ENCODE results near the gene POLR2C.

Gene POLR2C

DNA sequence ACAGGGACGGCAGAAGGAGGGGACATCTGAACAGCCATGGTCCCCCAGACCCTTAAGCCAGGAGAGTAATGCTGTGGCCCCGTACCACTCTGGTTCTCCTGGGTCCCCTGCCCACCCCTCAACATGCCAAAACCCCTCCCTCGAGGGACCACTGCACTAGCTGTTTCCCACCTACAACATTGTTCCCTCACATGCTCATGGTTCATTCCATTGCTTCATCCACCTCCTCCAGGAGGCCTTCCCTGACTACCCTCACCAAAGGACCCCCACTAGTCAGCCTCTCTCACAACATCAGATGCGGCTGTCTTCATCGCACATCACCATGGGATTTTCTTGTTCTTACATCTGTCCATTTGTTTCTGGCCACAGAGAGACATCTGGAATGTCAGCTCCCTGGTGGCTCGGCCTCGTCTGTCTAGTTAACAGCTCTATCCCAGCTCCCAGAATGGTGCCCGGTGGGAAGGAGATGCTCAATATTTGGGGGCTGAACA is 22.1 kb downstream of the POLR2C start:
- DNase-seq (ENCODE audit: low read depth), result no peak
- H3K4me3 ChIP-seq (ENCODE audit: low read length), result peak overlapping the region; percentile 83
- TF ChIP-seq CTCF (conservative IDR thresholded peaks at IDR 0.05; ENCODE audit: low read length), result no peak

- DNase-seq (ENCODE audit: low read depth), result peak; percentile 15
- H3K4me3 ChIP-seq (ENCODE audit: low read length), result peak overlapping the region; percentile 83
- TF ChIP-seq CTCF (conservative IDR thresholded peaks at IDR 0.05; ENCODE audit: low read length), result no peak
These were observed 22.8 kb downstream of the POLR2C start for GRCh38 chr16:57485091-57485915.

- no peak for TF ChIP-seq CTCF (conservative IDR thresholded peaks at IDR 0.05; ENCODE audit: low read length)
- peak; percentile 60 for DNase-seq (ENCODE audit: low read depth)
These were observed 23.7 kb downstream of the POLR2C start, which contains the start of gene DOK4 for GRCh38 chr16:57485916-57486857. DOK4 (minus strand) TSS chr16:57486493; CDS start chr16:57479507, 6,986 bp downstream.

DNA sequence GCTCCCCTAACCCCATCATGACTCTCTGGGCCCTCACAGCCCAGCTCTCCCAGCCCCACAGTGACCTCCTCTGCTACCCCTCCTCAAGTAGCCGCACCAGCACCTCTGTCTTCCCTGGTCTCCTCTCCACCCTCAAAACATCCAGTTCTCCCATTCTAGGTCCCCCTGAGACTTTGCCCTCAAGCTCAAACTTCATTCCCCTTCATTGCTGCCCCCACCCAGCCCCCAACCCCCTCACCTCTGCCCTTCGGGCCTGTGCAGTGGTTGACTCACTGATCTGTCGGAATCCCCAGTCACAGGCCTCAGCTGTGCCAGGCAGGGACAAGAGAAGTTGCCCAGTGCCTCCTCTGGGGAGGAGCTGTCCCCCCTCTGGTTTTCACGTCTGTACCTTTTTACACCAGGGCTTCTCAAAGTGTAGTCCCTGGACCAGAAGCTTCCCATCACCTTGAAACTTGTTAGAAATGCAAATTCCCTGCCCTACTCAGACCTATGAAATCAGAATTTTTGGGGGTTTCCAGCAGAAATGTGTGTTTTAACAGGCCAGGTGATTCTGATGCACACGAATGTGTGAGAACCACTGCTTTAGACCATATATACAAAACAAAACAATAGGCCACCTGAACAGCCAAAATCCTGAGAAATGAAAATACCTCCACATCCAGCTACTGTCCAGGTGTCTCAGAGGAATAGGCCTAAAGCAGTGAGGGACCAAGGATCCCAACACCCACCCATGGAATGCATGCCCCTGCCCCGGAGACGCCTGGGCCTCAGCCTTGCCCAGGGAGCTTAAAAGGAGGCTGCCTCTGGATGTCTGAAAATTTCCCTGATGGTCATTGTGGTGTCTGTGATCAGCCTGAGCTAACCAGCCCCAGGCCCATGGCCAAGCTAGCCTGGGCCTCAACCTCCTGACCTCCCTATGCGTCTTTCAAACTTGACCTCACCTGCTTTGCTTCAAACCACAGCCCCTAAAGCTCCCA is 24.7 kb downstream of the POLR2C start:
- peak overlapping the region; percentile 83 for H3K4me3 ChIP-seq (ENCODE audit: low read length)
- DNase-seq (ENCODE audit: low read depth), result no peak
- TF ChIP-seq CTCF (conservative IDR thresholded peaks at IDR 0.05; ENCODE audit: low read length), result no peak

More at GRCh38 chr16:57485916-57486857, 23.7 kb downstream of the POLR2C start, which contains the start of gene DOK4:
- H3K4me3 ChIP-seq (ENCODE audit: low read length), result peak within 1 kb of the TSS; percentile 83

- TF ChIP-seq CTCF (conservative IDR thresholded peaks at IDR 0.05; ENCODE audit: low read length), result no peak
- DNase-seq (ENCODE audit: low read depth), result no peak
- H3K4me3 ChIP-seq (ENCODE audit: low read length), result no peak overlapping the region
These were observed 26.8 kb downstream of the POLR2C start for GRCh38 chr16:57489229-57489628.

- DNase-seq (ENCODE audit: low read depth), result no peak
- no peak for TF ChIP-seq CTCF (conservative IDR thresholded peaks at IDR 0.05; ENCODE audit: low read length)
- H3K4me3 ChIP-seq (ENCODE audit: low read length), result no peak overlapping the region
These were observed 31.3 kb downstream of the POLR2C start for GRCh38 chr16:57493767-57494166.
